Astrocyte (in vitro differentiated cells and primary cell): ENCODE measurements around the gene GSE1. TPM values are rescaled to one million over a fixed set of nuclear protein-coding genes. Genes with fewer than 3 reads are reported as not detected.

Source experiments
- DNase-seq: peaks from one replicate; pipeline ENCODE4 v3.0.0-alpha.2; 2010; ENCODE audit warnings: low read depth
- FAIRE-seq: peaks from 2 replicates; lab custom pipeline; 2011; peaks lifted over from hg19 to GRCh38; lab: Jason Lieb, UNC
- H2AFZ ChIP-seq: 2 replicates; pipeline ENCODE4 v1.6.0; 2012; ENCODE audit warnings: low read depth, low read length, inconsistent platforms
- H3K27ac ChIP-seq: 2 replicates; pipeline ENCODE4 v1.5.1; 2011; ENCODE audit warnings: low read depth, low read length, inconsistent platforms
- H3K27me3 ChIP-seq: 2 replicates; pipeline ENCODE4 v1.6.0; 2011; ENCODE audit warnings: low read length, inconsistent platforms; ENCODE audit not compliant: insufficient read depth
- H3K36me3 ChIP-seq: 2 replicates; pipeline ENCODE4 v1.5.1; 2011; ENCODE audit warnings: low read length, inconsistent platforms; ENCODE audit not compliant: insufficient read depth
- H3K4me1 ChIP-seq: 2 replicates; pipeline ENCODE4 v1.5.1; 2011; ENCODE audit warnings: low read length, inconsistent platforms; ENCODE audit not compliant: insufficient read depth
- H3K4me2 ChIP-seq: 2 replicates; pipeline ENCODE4 v1.6.0; 2012; ENCODE audit warnings: low read length, inconsistent platforms
- H3K4me3 ChIP-seq: 2 replicates; pipeline ENCODE4 v1.5.1; 2011; ENCODE audit warnings: low read depth, mild to moderate bottlenecking, low read length, inconsistent platforms; ENCODE audit not compliant: insufficient read depth
- H3K79me2 ChIP-seq: 2 replicates; pipeline ENCODE4 v1.6.0; 2012; ENCODE audit warnings: mild to moderate bottlenecking, low read length, inconsistent platforms; ENCODE audit not compliant: insufficient read depth
- H3K9ac ChIP-seq: 2 replicates; pipeline ENCODE4 v1.6.0; 2012; ENCODE audit warnings: mild to moderate bottlenecking, low read length, inconsistent platforms
- H3K9me3 ChIP-seq: 2 replicates; pipeline ENCODE4 v1.5.1; 2012; ENCODE audit warnings: low read depth, mild to moderate bottlenecking, low read length, inconsistent platforms; ENCODE audit not compliant: insufficient read depth
- H4K20me1 ChIP-seq: 2 replicates; pipeline ENCODE4 v1.6.0; 2012; ENCODE audit warnings: low read length, inconsistent platforms; ENCODE audit not compliant: insufficient read depth
- H3K27ac Mint-ChIP-seq: one replicate; pipeline ENCODE4 v1.8.0; 2021; ENCODE audit warnings: mild to moderate bottlenecking, mixed read lengths; ENCODE audit not compliant: unreplicated experiment
- H3K27me3 Mint-ChIP-seq: one replicate; pipeline ENCODE4 v1.8.0; 2021; ENCODE audit warnings: low read depth, mixed read lengths; ENCODE audit not compliant: unreplicated experiment
- H3K36me3 Mint-ChIP-seq: one replicate; pipeline ENCODE4 v1.8.0; 2021; ENCODE audit warnings: low read depth, mixed read lengths; ENCODE audit not compliant: unreplicated experiment
- H3K4me1 Mint-ChIP-seq: one replicate; pipeline ENCODE4 v1.8.0; 2021; ENCODE audit warnings: low read depth, mixed read lengths; ENCODE audit not compliant: unreplicated experiment
- H3K4me3 Mint-ChIP-seq: one replicate; pipeline ENCODE4 v1.8.0; 2021; ENCODE audit warnings: mild to moderate bottlenecking, moderate library complexity, mixed read lengths; ENCODE audit not compliant: unreplicated experiment
- H3K9me3 Mint-ChIP-seq: one replicate; pipeline ENCODE4 v1.8.0; 2021; ENCODE audit warnings: mild to moderate bottlenecking, mixed read lengths; ENCODE audit not compliant: unreplicated experiment
- EZH2 ChIP-seq: IDR thresholded peaks from 2 replicates; pipeline ENCODE4 v1.6.1; 2012; ENCODE audit warnings: mild to moderate bottlenecking, low read length, inconsistent platforms; ENCODE audit not compliant: insufficient read depth
- total RNA-seq: library from RNA; stranded (reverse); gene quantifications from 2 replicates; pipeline ENCODE4 v1.2.1, GENCODE V29; 2021
- TF ChIP-seq, protein P1 (sequence below): IDR thresholded peaks from 2 replicates; pipeline ENCODE4 v1.5.1; 2011; ENCODE audit warnings: low read depth, mild to moderate bottlenecking, inconsistent platforms, low read length, moderate library complexity; ENCODE audit not compliant: insufficient read depth

The GSE1 gene
- total RNA-seq, 1 donor from 2014 or later: 35.0 TPM

GRCh38 chr16:85564277-85565051 lies 48.7 kb upstream of the GSE1 start:
- Mint-ChIP-seq H3K27me3 (peaks cover 2% of the 10 kb centered on the region), H3K9me3 (no peaks in the 10 kb centered on the region), H3K4me1 (no peaks in the 10 kb centered on the region), H3K36me3 (peaks cover 4% of the 10 kb centered on the region), H3K4me3 (no peak overlapping the region), H3K27ac (no peak overlapping the region)
- Histone ChIP-seq H4K20me1 (peaks cover 91% of the 10 kb centered on the region), H2AFZ (no peak overlapping the region), H3K27me3 (no peaks in the 10 kb centered on the region), H3K27ac (no peak overlapping the region), H3K36me3 (no peaks in the 10 kb centered on the region), H3K4me1 (peaks cover 13% of the 10 kb centered on the region), H3K4me3 (no peak overlapping the region), H3K9me3 (no peaks in the 10 kb centered on the region), H3K9ac (no peak overlapping the region), H3K79me2 (peaks cover 63% of the 10 kb centered on the region), H3K4me2 (no peak overlapping the region)
- no peak for DNase-seq
- no peak for FAIRE-seq
- TF ChIP-seq EZH2: no peak
- TF ChIP-seq, protein P1, sequence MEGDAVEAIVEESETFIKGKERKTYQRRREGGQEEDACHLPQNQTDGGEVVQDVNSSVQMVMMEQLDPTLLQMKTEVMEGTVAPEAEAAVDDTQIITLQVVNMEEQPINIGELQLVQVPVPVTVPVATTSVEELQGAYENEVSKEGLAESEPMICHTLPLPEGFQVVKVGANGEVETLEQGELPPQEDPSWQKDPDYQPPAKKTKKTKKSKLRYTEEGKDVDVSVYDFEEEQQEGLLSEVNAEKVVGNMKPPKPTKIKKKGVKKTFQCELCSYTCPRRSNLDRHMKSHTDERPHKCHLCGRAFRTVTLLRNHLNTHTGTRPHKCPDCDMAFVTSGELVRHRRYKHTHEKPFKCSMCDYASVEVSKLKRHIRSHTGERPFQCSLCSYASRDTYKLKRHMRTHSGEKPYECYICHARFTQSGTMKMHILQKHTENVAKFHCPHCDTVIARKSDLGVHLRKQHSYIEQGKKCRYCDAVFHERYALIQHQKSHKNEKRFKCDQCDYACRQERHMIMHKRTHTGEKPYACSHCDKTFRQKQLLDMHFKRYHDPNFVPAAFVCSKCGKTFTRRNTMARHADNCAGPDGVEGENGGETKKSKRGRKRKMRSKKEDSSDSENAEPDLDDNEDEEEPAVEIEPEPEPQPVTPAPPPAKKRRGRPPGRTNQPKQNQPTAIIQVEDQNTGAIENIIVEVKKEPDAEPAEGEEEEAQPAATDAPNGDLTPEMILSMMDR: peak; percentile 35

- H3K27ac ChIP-seq: no peak overlapping the region
- H3K9ac ChIP-seq: no peak overlapping the region
- TF ChIP-seq EZH2: no peak
- TF ChIP-seq, protein P1: no peak
- H3K4me3 ChIP-seq: no peak overlapping the region
- Mint-ChIP-seq H3K27me3 (peaks cover 2% of the 10 kb centered on the region), H3K4me1 (peaks cover 8% of the 10 kb centered on the region), H3K9me3 (no peaks in the 10 kb centered on the region), H3K36me3 (peaks cover 5% of the 10 kb centered on the region), H3K4me3 (no peak overlapping the region), H3K27ac (no peak overlapping the region)
- H3K36me3 ChIP-seq: no peaks in the 10 kb centered on the region
- FAIRE-seq (no peak), DNase-seq (no peak)
- H4K20me1 ChIP-seq: peaks cover 93% of the 10 kb centered on the region
- no peak overlapping the region for H3K4me2 ChIP-seq
- H3K9me3 ChIP-seq: no peaks in the 10 kb centered on the region
- H3K79me2 ChIP-seq: peaks cover 57% of the 10 kb centered on the region
- H2AFZ ChIP-seq: no peak overlapping the region
- peaks cover 22% of the 10 kb centered on the region for H3K4me1 ChIP-seq
- no peaks in the 10 kb centered on the region for H3K27me3 ChIP-seq
These were observed 47.8 kb upstream of the GSE1 start for GRCh38 chr16:85565340-85565739.
